Fibroblast of lung (primary cell): ENCODE data around the gene NCOA7.

Experiments
- EZH2 ChIP-seq: IDR thresholded peaks from 2 replicates; pipeline ENCODE4 v1.5.1; 2012; ENCODE audit warnings: low read length, control low read depth, mild to moderate bottlenecking; ENCODE audit errors: missing control alignments
- TF ChIP-seq, protein P1 (sequence below), 2 donors: IDR thresholded peaks in 1 of 2; conservative IDR thresholded peaks in 1 of 2; 1 replicate in 1 of 2; 2 replicates in 1 of 2; pipeline ENCODE4 v1.5.1; 2011 to 2012; ENCODE audit warnings: low read length in 2 of 2, control low read depth in 1 of 2, inconsistent platforms in 1 of 2, low read depth in 1 of 2, mild to moderate bottlenecking in 1 of 2

DNA sequence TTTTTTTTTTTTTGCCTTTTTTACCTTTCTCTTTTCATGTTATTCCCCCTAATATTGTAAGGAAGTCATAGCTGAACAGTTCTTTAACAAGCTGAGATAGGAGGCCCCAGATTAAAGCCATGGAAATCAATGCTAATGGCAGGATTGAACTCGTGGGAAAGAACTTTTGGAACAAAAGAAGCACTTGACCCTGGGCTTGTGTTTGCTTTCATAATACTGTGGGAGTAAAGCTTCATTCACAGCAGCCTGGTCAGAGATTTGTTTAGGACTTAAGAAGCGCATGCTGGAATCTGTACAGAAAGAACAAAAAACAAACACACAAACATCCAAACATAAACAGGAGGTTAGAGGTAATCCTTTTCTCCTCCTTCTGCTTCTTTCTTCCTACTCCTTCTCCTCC is 36.2 kb upstream of the NCOA7 start:
- TF ChIP-seq, protein P1, sequence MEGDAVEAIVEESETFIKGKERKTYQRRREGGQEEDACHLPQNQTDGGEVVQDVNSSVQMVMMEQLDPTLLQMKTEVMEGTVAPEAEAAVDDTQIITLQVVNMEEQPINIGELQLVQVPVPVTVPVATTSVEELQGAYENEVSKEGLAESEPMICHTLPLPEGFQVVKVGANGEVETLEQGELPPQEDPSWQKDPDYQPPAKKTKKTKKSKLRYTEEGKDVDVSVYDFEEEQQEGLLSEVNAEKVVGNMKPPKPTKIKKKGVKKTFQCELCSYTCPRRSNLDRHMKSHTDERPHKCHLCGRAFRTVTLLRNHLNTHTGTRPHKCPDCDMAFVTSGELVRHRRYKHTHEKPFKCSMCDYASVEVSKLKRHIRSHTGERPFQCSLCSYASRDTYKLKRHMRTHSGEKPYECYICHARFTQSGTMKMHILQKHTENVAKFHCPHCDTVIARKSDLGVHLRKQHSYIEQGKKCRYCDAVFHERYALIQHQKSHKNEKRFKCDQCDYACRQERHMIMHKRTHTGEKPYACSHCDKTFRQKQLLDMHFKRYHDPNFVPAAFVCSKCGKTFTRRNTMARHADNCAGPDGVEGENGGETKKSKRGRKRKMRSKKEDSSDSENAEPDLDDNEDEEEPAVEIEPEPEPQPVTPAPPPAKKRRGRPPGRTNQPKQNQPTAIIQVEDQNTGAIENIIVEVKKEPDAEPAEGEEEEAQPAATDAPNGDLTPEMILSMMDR (conservative IDR thresholded peaks at IDR 0.05 in 1 of 2, IDR thresholded peaks at IDR 0.05 in 1 of 2; ENCODE audit: low read depth in 1 of 2, low read length in 2 of 2): no peak
- TF ChIP-seq EZH2: no peak
